Small intestine (tissue), 16 donors: ENCODE measurements around the gene CTSE. TPM values are rescaled to one million over a fixed set of nuclear protein-coding genes. Genes with fewer than 3 reads are reported as not detected.
"Not testable (repeated sequence)": the region's sequence is repeated elsewhere in the genome, so short reads cannot be mapped to it uniquely, and the experiment has no call there.

Experiments used
- DNase-seq, 2 donors: peaks; one replicate each; pipeline versions ENCODE4 v3.0.0 to v3.0.0-alpha.2; 2013
- FAIRE-seq: peaks from 2 replicates; lab custom pipeline; 2012; peaks lifted over from hg19 to GRCh38; lab: Jason Lieb, UNC
- H3K27ac ChIP-seq, 3 donors: one replicate each; pipeline ENCODE4 v1.5.1; 2013; ENCODE audit warnings: low read length in 2 of 3, mild to moderate bottlenecking in 2 of 3, control low read depth in 1 of 3, inconsistent platforms in 1 of 3, low read depth in 1 of 3, moderate library complexity in 1 of 3
- H3K27me3 ChIP-seq, 3 donors: one replicate each; pipeline ENCODE4 v1.6.1; 2013; ENCODE audit warnings: low read length in 3 of 3, inconsistent platforms in 1 of 3; ENCODE audit not compliant: control insufficient read depth in 3 of 3, insufficient read depth in 3 of 3
- H3K36me3 ChIP-seq, 3 donors: one replicate each; pipeline ENCODE4 v1.6.1; 2013; ENCODE audit warnings: low read length in 3 of 3, inconsistent platforms in 1 of 3, low read depth in 1 of 3, mild to moderate bottlenecking in 1 of 3, moderate library complexity in 1 of 3; ENCODE audit not compliant: control insufficient read depth in 3 of 3, insufficient read depth in 2 of 3
- H3K4me1 ChIP-seq, 3 donors: one replicate each; pipeline ENCODE4 v1.6.1; 2013; ENCODE audit warnings: low read length in 2 of 3, inconsistent platforms in 1 of 3, low read depth in 1 of 3, mild to moderate bottlenecking in 1 of 3, moderate library complexity in 1 of 3; ENCODE audit not compliant: control insufficient read depth in 3 of 3, insufficient read depth in 2 of 3
- H3K4me3 ChIP-seq, 3 donors: one replicate each; pipeline ENCODE4 v1.5.1; 2013; ENCODE audit warnings: low read length in 3 of 3, control low read depth in 1 of 3, inconsistent platforms in 1 of 3, low read depth in 1 of 3, mild to moderate bottlenecking in 1 of 3, moderate library complexity in 1 of 3
- H3K9me3 ChIP-seq, 2 donors: one replicate each; pipeline ENCODE4 v1.6.1; 2013; ENCODE audit warnings: low read depth in 1 of 2, low read length in 1 of 2; ENCODE audit not compliant: control insufficient read depth in 2 of 2, insufficient read depth in 1 of 2
- WGBS, 3 donors: extraction: QIAGEN DNeasy Blood & Tissue Kit; methylation state at CpG; one replicate each; pipeline ENCODE4 v1.1.7; 2013; 5-methylcytosine and 5-hydroxymethylcytosine counted together
- long read RNA-seq, 10 donors: transcript quantifications; one replicate each; lab custom pipeline, GENCODE V29; 2026
- polyA plus RNA-seq, 4 donors: library from polyadenylated mRNA; stranded (reverse) in 3 of 4; unstranded in 1 of 4; fragments of 200-250 nt in 3 of 4; fragments of 120-200 nt in 1 of 4; gene quantifications; one replicate each; pipeline versions ENCODE4 v1.2.1 to v1.2.3, GENCODE V29; 2013
- donor health status: healthy with polysubstance abuse.
- donor health status: control.
- donor health status: control.
- donor health status: Bipolar disorder and iron deficiency.
- donor health status: healthy.

Gene CTSE
- polyA plus RNA-seq: 100 to 1,000 TPM in 2 of 4 donors, 10 to 100 TPM in 2; 13.0 to 216 (median 112) TPM
- long read RNA-seq, donor 1: 0 reads
- long read RNA-seq, donor 2, partial matches to known transcripts: 8 of 14 reads
- long read RNA-seq, donor 2, other reads (novel, unspliced or antisense): 0 of 14 reads
- long read RNA-seq, donor 3, partial matches to known transcripts: 0 of 2 reads
- long read RNA-seq, donor 3, other reads (novel, unspliced or antisense): 0 of 2 reads
- long read RNA-seq, donor 4: 0 reads
- long read RNA-seq, donor 5: 0 reads
- long read RNA-seq, donor 6, partial matches to known transcripts: 5 of 11 reads
- long read RNA-seq, donor 6, other reads (novel, unspliced or antisense): 0 of 11 reads
- long read RNA-seq, donor 7: 0 reads
- long read RNA-seq, donor 8: 0 reads
- long read RNA-seq, donor 9, partial matches to known transcripts: 0 of 2 reads
- long read RNA-seq, donor 9, other reads (novel, unspliced or antisense): 0 of 2 reads
- long read RNA-seq, donor 10, transcript CTSE-201 (9 exons, 2,228 nt): major isoform, 7 of 19 reads
- long read RNA-seq, donor 10, partial matches to known transcripts: 11 of 19 reads
- long read RNA-seq, donor 10, other reads (novel, unspliced or antisense): 0 of 19 reads

GRCh38 chr1:206023695-206024094, at the start of gene CTSE:
Gene CTSE, minus strand, starts transcription at chr1:206023895. Its CDS starts 104 bp downstream, at chr1:206023791.
- Histone ChIP-seq H3K36me3 (no peaks in the 10 kb centered on the region), H3K27ac (peak within 1 kb of the TSS in 1 of 3 donors; percentile 81), H3K4me1 (peaks cover 0 to 33% (median 5%) of the 10 kb centered on the region in 3 donors), H3K27me3 (no peaks in the 10 kb centered on the region), H3K9me3 (no peaks in the 10 kb centered on the region), H3K4me3 (peak within 1 kb of the TSS in 2 of 3 donors; percentile 1 to 78)
- 30 to 68% (median 50%) methylated on average over 11 of the region's 11 CpGs for WGBS, 3 donors
- DNase-seq (peak; percentile 64 to 91), FAIRE-seq (no peak)

GRCh38 chr1:206070627-206071304, 47.1 kb upstream of the CTSE start:
- Histone ChIP-seq H3K27me3 (no peaks in the 10 kb centered on the region), H3K27ac (no peak overlapping the region), H3K36me3 (no peaks in the 10 kb centered on the region), H3K4me1 (peaks cover 0 to 27% (median 0%) of the 10 kb centered on the region in 3 donors), H3K4me3 (no peak overlapping the region), H3K9me3 (no peaks in the 10 kb centered on the region)
- 79 to 89% (median 86%) methylated on average over 9 of the region's 9 CpGs for WGBS, 3 donors
- DNase-seq (no peak), FAIRE-seq (no peak)

DNA sequence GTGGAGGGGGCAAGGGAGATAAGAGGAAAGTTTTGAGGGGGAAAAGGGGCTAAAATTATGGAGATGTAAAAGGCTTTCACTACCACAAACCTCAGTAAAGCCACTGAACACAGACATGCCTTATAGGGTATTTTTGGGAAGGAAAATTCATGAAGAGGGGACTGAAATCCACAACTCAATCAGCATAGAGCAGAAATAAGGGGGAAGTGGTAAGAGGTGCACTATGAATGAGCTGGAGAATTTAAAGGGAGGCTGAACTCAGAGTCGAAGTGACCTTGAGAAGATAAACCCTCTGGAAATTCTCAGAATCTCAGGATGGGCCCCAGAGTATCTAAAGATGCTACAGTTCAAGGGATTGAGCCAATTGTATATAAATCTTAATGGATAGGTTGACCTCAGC, 44.6 kb upstream of the CTSE start:
- H3K4me1 ChIP-seq: peaks cover 0 to 29% (median 0%) of the 10 kb centered on the region in 3 donors
- no peak for FAIRE-seq
- no peaks in the 10 kb centered on the region for H3K36me3 ChIP-seq
- DNase-seq: no peak
- H3K27me3 ChIP-seq: no peaks in the 10 kb centered on the region
- no peak overlapping the region for H3K4me3 ChIP-seq
- H3K27ac ChIP-seq: peak overlapping the region in 1 of 3 donors; percentile 72
- WGBS, 3 donors: 48 to 61% (median 58%) methylated on average over 1 of the region's 1 CpG
- peaks cover 0 to 1% of the 10 kb centered on the region in 2 donors for H3K9me3 ChIP-seq

DNA sequence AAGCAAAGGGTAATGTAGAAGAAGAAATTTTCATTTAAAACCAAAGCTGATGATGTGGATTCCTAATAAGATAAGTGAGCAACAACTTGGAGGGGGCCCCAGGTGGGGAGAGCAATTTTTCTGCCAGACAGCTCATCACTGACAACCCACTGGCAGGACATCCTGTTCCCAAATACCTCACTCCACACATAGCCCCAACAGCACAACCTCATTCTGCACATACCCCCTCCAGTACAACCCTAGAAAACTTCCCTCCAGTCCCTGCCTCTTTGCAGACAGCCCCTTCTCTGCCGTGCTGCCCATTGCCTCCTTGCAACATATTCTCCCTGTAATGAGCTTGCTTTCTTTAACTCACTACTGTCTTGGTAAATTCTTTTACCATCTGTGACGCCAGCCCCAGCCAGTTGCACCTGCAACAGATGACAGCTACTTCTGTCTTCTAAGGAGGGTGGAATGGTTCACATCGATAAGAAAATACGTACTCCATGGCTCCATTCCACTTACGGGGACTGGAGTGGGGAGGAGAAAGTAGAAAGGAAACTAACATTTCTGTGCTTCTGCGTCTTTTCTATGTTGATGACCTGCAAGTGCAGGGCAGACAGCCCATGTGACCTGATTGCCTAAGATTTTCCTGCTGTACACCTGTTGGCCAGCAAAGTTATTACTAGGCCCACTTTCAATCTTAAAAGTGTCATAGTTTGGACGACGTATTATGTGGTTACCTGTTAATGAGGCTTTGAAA, 44.0 kb upstream of the CTSE start:
- peak overlapping the region in 1 of 3 donors; percentile 72 for H3K27ac ChIP-seq
- no peaks in the 10 kb centered on the region for H3K36me3 ChIP-seq
- 15 to 57% (median 31%) methylated on average over 8 of the region's 8 CpGs for WGBS, 3 donors
- H3K4me3 ChIP-seq: no peak overlapping the region
- no peak for FAIRE-seq
- peaks cover 0 to 7% of the 10 kb centered on the region in 2 donors for H3K9me3 ChIP-seq
- peaks cover 0 to 29% (median 0%) of the 10 kb centered on the region in 3 donors for H3K4me1 ChIP-seq
- DNase-seq: peak; percentile 10 to 83
- no peaks in the 10 kb centered on the region for H3K27me3 ChIP-seq

GRCh38 chr1:206066479-206067171, 42.9 kb upstream of the CTSE start:
- FAIRE-seq: no peak
- H3K9me3 ChIP-seq: peaks cover 0 to 7% of the 10 kb centered on the region in 2 donors
- 29 to 50% (median 47%) methylated on average over 6 of the region's 6 CpGs for WGBS, 3 donors
- H3K4me3 ChIP-seq: no peak overlapping the region
- peak overlapping the region in 1 of 3 donors; percentile 72 for H3K27ac ChIP-seq
- peak; percentile 14 to 64 for DNase-seq
- H3K4me1 ChIP-seq: peaks cover 0 to 29% (median 0%) of the 10 kb centered on the region in 3 donors
- peaks cover 0 to under 1% (median 0%) of the 10 kb centered on the region in 3 donors for H3K36me3 ChIP-seq
- H3K27me3 ChIP-seq: no peaks in the 10 kb centered on the region

DNA sequence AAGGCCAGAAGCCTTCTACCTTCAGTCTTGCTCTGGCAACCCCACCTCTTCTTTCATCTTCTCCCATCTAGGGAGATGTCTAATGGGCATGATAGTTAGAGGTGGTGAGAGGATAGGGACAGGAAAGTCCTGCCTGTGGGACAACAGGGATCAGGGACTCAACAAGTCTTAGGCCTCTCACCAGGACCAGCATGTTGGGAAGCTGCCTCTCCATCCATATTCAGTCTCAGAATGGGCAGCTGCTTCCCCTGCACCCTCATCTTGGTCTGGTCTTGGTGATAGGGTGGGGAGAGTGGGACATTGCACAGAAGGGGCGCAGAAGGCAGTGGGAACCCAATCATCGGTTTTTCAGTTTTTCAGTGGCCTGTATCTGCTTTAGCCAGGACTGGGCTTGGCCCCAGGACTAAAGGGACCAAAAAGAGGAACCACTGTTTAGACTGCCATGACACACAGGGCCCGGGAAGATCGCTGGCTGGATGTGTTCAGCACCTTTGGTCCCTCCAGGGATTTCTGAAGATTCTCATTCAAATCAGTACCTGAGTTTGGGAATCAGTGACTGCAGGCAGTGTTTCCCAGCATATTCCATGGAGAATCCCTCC, 42.0 kb upstream of the CTSE start:
- H3K4me3 ChIP-seq: no peak overlapping the region
- peaks cover 0 to 7% of the 10 kb centered on the region in 2 donors for H3K9me3 ChIP-seq
- 86 to 89% (median 86%) methylated on average over 4 of the region's 4 CpGs for WGBS, 3 donors
- DNase-seq (no peak), FAIRE-seq (no peak)
- H3K27me3 ChIP-seq: no peaks in the 10 kb centered on the region
- H3K36me3 ChIP-seq: peaks cover 0 to 2% (median 0%) of the 10 kb centered on the region in 3 donors
- H3K4me1 ChIP-seq: peaks cover 0 to 29% (median 0%) of the 10 kb centered on the region in 3 donors
- peak overlapping the region in 1 of 3 donors; percentile 72 for H3K27ac ChIP-seq

DNA sequence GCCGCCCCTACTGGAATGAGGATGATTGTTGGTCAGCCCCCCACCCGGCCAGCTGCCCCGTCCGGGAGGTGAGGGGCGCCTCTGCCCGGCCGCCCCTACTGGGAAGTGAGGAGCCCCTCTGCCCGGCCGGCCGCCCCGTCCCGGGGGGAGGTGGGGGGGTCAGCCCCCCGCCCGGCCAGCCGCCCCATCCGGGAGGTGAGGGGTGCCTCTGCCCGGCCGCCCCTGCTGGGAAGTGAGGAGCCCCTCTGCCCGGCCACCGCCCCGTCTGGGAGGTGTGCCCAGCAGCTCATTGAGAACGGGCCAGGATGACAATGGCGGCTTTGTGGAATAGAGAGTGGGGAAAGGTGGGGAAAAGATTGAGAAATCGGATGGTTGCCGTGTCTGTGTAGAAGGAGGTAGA, 40.8 kb upstream of the CTSE start:
- DNase-seq, H3K36me3 ChIP-seq, H3K9me3 ChIP-seq, H3K27me3 ChIP-seq, H3K27ac ChIP-seq, H3K4me3 ChIP-seq, FAIRE-seq: not testable (repeated sequence)
- peaks cover 0 to 29% (median 0%) of the 10 kb centered on the region in 3 donors for H3K4me1 ChIP-seq
- 91 to 96% (median 96%) methylated on average over 14 to 21 of the region's 25 CpGs for WGBS, 3 donors
